Measurements from ENCODE around the gene MCM7. TPM values are rescaled to one million over a fixed set of nuclear protein-coding genes. Genes with fewer than 3 reads are reported as not detected.
A peak's percentile ranks its signal among the peaks of the same experiment; 100 is the strongest.

Gene MCM7
- polyA plus RNA-seq, 3 donors, result 146 to 157 (median 157) TPM

DNA sequence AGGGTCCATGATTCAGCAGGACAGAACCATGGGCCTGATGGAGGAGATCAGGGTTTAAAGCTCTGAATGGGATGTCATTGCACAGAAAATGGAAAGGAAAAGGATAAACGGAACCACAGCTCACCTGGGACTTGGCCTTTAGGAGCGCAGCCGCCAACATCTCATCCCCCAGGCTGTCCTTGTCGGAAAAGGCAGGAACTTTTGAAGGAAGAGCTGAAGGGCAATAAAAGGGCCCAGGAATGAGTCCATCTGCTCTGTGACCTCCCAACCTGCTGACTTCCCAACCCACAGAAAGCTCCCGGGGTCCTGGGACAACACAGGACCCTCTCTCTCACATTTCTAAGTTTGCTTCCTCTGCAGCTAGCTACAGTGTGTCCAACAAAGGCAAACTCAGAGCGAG, 25.8 kb downstream of the MCM7 start:
- DNase-seq (ENCODE audit: low read depth in 3 of 3, low spot score in 2 of 3), result no peak

DNA sequence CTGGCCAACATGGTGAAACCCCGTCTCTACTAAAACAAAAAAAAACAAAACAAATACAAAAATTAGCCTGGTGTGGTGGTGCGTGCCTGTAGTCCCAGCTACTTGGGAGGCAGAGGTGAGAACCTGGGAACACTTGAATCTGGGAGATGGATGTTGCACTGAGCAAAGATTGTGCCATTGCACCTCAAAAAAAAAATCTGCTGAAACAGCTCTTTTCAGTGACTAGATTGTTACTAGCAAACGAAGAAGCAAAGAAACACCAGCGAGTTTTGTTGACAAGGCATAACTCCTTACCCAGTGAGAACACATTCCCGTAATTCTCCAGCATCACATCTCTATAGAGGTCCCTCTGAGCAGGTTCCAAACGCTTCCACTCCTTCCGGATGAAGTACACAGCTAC, 26.4 kb downstream of the MCM7 start:
- DNase-seq (ENCODE audit: low read depth in 3 of 3, low spot score in 2 of 3), result no peak

DNA sequence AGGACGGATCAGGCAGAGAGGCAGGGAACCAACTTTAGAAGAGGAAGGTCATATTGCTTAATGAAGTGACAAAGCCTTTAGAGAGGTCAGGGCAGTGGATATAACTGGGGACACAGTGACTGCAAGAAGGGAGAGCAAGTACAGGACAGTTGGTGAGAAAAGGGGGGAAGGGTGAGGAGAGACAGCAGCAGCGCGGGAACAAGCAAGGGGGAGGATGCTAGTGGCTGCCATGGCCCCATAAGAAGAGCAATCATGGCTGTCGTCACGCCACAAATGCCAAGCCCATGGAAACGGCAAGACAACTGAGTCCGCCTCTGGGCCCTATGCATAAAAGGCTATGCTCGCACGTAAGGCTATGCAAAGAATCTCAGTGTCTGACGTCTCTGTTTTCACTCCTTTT, 28.7 kb downstream of the MCM7 start:
- DNase-seq (ENCODE audit: low read depth in 3 of 3, low spot score in 2 of 3), result no peak

DNA sequence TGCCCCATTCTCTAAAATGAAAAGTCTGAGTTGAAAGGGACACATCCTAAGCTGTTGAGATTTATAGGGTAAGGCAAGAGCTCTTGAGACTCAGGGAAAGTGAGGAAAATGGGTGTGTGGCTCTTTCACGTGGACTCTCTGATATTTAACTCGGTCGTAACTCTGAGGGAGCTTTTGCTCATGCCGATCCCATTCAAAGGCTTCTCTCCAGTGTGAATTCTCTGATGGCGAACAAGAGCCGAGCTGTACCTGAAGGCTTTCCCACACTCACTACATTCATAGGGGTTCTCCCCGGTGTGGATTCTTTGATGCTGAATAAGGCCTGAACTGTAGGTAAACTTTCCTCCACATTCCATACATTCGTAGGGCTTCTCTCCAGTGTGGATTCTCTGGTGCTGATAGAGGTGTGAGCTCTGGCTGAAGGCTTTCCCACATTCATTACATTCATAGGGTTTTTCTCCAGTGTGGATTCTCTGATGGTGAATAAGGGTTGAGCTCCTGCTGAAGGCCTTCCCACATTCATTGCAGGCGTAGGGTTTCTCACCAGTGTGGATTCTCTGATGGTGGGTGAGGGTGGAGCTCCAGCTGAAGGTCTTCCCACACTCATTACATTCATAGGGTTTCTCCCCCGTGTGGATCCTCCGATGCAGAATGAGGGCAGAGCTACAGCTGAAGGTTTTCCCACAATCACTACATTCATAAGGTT, 30.0 kb downstream of the MCM7 start:
- DNase-seq (ENCODE audit: low read depth in 3 of 3, low spot score in 2 of 3), result no peak

DNA sequence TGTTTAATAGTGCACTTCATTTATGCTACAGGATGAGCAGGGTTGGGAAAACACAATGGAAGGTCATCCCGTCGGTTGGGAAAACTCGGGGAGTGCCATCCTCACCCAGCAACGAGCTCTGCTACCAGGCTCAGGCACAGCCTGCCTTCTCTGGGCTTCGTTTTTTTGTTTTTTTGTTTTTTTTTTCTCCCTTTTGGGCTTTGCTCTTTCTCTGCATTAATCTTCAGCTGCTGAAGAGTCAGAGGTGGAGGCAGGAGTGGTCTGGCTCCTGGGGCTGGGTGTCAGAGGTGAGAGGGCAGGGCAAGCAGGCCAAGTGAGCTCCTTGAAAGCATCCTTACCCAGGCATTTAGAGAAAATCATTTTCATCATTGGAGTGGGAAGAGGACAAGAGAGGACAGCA, 31.2 kb downstream of the MCM7 start:
- no peak for DNase-seq (ENCODE audit: low read depth in 3 of 3, low spot score in 2 of 3)

DNA sequence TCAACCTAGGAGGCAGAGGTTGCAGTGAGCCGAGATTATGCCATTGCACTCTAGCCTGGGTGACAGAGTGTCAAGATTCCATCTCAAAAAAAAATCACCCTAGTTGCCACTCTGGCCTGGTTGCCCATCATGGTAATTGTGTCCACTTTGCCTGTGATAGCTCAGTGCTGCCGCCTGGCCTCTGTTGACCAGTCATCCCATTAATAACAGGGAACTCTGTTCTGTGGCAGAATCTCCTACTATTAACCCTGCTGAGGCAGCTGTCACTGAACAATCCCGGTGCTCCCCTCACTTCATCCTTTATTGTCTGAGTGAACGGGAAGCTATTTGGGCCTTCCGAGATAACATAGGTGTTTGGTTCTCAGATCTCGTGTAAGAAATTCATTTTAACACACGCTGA, 34.2 kb downstream of the MCM7 start:
- no peak for DNase-seq (ENCODE audit: low read depth in 3 of 3, low spot score in 2 of 3)

DNA sequence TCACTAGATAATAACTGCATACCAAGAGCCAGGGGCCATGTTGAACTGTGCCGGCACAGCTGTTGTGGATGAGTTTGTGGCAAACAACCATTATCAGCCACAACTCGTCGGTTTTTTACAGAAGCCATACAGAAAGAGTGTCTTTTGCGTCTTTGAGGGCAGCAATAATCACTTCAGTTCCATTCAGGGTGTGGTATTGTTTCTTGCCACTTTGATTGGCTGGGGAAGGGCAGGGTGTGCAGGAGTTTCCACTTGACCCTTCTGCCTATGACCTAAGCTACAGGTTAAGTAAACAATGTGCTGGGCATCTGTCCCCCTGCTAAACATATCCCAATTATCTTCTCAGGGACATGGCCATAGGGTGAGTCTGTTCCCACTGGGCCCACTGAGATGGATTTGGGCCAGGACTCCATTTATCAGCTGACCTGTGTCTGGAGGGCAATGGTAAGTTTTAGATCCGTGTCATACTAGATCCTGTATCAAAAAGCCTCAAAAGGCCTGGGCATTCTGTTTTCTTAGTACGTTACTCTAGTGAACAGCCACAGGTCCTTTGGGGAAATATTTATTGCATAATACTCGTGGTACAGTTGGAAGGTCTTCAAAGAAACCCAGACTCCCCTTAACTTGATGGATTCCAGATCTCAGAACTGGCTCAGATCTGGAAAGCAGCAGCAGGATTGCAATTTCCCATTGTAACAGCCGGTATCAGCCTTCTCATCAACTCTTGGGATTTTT, 35.6 kb downstream of the MCM7 start:
- no peak for DNase-seq (ENCODE audit: low read depth in 3 of 3, low spot score in 2 of 3)

DNA sequence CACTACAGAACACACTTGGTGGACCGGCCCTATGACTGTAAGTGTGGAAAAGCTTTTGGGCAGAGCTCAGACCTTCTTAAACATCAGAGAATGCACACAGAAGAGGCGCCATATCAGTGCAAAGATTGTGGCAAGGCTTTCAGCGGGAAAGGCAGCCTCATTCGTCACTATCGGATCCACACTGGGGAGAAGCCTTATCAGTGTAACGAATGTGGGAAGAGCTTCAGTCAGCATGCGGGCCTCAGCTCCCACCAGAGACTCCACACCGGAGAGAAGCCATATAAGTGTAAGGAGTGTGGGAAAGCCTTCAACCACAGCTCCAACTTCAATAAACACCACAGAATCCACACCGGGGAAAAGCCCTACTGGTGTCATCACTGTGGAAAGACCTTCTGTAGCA, 37.0 kb downstream of the MCM7 start:
- no peak for DNase-seq (ENCODE audit: low read depth in 3 of 3, low spot score in 2 of 3)

DNA sequence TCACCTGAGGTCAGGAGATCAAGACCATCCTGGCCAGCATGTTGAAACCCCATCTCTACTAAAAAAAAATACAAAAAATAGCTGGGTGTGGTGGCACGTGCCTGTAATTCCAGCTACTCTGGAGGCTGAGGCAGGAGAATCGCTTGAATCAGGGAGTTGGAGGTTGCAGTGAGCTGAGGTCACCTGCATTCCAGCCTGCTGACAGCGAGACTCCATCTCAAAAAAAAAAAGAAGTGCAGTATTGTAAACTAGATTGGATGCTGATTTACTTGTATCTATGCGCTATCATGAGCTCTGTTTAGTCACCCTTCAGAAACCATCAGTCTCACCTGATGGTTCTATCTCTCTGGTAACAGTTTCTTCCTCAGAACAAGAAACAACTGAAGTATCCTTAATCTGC, 37.8 kb downstream of the MCM7 start:
- no peak for DNase-seq (ENCODE audit: low read depth in 3 of 3, low spot score in 2 of 3)

DNA sequence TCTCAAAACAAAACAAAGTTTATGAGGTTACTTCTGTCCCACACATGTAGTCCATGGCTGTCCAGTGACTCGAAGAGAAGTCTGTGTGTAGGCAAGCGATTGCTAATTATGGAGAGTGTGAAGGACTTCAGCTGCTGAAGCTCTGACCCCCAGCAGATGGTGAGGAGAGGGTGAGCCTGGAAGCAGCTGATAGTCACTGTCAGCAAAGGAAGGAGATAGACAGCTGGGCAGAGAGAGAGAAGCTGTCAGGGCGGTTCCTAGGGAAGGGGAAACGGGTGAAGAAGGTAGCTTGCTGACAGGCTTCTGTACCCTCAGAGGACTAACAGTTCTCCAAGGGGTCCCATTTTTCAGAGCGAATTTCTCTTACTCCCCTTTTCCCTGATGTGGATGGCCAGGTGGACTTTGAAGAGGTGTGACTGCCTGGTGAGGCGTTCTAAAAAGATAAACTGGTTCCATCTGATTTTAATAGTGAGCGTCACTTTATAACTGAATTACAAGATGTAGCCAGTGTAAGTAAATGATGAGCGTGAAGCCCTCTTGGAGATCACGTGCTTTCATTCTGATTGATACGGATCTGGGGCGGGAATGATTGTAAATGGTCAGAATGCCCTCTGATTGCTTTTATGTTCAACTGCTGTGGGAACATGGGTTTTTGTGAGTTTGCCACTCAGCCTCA, 39.5 kb downstream of the MCM7 start:
- DNase-seq (ENCODE audit: low read depth in 3 of 3, low spot score in 2 of 3), result no peak

DNA sequence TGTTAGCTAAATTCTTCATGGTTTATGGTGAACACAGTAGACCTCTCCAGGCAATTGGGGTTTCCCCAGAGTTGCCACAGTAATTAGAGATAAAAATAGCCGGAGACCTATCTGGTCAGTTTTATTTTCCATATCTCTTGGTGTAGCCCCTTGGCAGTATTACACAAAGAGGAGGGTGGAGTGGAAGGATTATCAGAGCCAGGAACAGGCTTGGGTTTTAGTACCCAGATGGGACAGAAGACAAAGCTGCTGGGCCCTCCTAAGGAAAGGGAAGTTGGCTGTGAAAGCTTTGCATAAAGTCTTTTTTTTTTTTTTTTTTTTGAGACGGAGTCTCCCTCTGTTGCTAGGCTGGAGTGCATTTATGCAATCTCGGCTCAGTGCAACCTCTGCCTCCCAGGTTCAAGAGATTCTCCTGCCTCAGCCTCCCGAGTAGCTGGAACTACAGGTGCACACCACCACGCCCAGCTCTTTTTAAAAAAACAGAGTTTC, 41.9 kb downstream of the MCM7 start:
- DNase-seq (ENCODE audit: low read depth in 3 of 3, low spot score in 2 of 3), result no peak

DNA sequence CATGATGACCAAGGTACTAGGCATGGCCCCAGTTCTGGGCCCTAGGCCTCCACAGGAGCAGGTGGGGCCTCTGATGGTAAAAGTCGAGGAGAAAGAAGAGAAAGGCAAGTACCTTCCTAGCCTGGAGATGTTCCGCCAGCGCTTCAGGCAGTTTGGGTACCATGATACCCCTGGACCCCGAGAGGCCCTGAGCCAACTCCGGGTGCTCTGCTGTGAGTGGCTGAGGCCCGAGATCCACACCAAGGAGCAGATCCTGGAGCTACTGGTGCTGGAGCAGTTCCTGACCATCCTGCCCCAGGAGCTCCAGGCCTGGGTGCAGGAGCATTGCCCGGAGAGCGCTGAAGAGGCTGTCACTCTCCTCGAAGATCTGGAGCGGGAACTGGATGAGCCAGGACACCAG, 44.2 kb downstream of the MCM7 start:
- no peak for DNase-seq (ENCODE audit: low read depth in 3 of 3, low spot score in 2 of 3)

DNA sequence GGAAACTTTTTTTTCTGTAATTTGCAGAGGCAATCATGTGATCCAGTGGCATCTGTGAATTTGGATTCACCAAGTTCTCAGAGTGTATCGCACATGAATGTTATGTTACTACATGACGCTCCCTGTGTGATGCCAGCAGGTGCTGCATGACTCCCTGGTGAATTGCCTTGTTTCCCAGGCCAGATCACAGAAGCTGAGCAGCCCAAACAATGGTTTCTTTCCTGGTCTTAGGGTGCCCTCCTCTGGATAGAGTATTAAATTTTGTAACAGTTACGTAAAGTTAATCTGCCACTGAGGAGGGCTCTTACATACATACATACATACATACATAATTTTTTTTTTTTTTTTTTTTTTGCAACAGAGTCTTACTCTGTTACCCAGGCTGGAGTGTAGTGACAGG, 48.0 kb downstream of the MCM7 start:
- DNase-seq (ENCODE audit: low read depth in 3 of 3, low spot score in 2 of 3), result peak in 2 of 3 donors; percentile 19 to 27

DNA sequence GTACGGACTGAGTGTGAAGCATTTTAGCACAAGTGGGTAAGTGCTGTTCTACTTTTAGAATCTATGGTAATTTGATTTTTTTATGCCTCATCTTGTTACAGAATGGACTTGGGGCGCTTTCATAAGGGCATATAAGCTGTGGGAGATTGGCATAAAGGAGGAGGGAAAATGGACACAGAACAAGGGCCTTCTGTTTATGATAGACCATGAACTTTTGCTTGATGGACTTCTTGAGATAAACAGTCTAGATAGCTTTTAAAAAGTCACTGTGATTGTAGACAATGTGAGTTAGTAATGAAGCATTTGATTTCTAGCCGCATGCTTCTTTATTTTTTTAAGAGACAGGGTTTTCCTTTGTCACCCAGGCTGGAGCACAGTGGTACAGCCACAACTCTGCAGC, 49.6 kb downstream of the MCM7 start:
- DNase-seq (ENCODE audit: low read depth in 3 of 3, low spot score in 2 of 3), result no peak

DNA sequence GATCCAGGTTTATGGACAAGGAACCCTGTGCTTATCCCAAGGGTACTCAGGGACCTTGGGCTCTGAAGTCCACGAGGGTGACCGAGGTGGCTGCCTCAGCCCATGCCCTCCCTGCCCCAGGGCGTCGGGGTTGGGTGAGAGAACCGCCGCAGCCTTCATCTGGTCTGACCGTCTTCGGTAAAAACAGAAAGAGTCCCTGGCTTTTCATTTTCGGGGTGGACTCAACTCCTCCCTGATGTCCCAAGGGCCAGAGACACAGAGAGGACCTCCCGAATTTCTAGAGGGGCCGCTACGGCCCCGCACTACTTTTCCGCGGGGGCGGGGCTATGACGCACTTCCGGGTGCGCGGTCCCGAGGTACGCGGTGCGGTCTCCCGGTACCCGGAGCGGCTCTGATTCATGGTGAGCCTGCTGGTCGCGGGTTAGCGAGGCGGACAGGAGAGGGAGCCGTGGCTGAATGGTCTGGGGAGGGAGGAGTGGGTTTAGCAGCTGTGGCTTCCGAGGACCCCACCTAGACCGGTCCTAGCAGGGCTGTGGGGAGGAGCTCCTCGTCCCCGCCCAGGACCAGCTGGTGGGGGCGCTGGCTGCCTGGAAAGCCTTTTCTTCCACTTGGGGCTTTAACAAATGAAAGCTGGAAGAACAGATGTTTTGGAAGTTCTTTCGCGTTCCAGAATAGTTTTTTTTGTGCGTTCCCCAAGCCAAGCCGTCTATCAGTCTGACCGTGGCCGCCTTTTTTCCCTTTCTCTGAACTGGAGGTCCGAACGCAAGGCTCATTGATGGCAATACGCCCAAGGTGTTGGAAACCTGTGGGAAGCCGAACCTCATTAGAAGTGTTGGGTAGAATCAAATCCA, 51.5 kb downstream of the MCM7 start, which contains the start of gene ZSCAN21:
Gene ZSCAN21 (plus strand): TSS at position 334 of the 851 bp plus-strand sequence. CDS start 7,233 bp downstream, outside the sequence.
- peak; percentile 77 to 80 (median 78) for DNase-seq (ENCODE audit: low read depth in 3 of 3, low spot score in 2 of 3)

DNA sequence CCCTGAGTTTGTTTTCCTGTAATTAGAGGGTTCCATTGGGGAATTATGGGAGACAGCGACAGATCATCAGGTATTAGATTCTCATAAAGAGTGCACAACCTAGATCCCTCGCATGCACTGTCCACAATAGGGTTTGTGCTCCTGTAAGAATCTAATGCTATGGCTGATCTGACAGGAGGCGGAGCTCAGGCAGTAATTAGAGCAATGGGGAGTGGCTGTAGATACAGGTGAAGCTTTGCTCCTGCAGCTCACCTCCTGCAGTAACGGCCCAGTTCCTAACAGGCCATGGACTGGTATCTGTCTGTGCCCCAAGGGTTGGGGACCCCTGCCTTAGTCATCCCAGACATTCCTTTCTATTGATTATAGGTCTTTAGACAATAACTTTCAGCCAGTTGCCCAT, 52.5 kb downstream of the MCM7 start:
- no peak for DNase-seq (ENCODE audit: low read depth in 3 of 3, low spot score in 2 of 3)

DNA sequence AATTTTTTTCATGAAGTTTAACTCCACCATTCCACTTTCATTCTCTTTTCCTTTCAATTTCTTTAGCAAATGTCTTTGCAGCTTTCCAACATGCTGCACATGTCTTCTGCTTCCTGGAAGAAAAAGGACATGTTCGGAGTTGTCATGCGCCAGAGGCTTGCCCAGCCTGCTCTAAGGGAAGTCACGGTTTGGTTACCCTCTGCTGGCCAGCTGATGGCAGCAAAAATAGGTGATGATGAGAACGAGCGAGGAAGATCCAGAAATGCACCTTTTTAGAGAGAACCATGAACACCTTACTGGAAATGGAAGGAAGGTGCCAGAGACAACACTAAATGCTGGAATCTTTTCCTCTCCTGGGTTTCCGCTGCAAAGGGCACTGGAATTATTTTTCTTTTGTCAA, 56.5 kb downstream of the MCM7 start:
- DNase-seq (ENCODE audit: low read depth in 3 of 3, low spot score in 2 of 3), result no peak
